ENCODE results near the gene TENM3. TPM values are rescaled to one million over a fixed set of nuclear protein-coding genes. Genes with fewer than 3 reads are reported as not detected.

The TENM3 gene
- total RNA-seq, 1 donor from 2014 or later: 2.8 TPM

DNA sequence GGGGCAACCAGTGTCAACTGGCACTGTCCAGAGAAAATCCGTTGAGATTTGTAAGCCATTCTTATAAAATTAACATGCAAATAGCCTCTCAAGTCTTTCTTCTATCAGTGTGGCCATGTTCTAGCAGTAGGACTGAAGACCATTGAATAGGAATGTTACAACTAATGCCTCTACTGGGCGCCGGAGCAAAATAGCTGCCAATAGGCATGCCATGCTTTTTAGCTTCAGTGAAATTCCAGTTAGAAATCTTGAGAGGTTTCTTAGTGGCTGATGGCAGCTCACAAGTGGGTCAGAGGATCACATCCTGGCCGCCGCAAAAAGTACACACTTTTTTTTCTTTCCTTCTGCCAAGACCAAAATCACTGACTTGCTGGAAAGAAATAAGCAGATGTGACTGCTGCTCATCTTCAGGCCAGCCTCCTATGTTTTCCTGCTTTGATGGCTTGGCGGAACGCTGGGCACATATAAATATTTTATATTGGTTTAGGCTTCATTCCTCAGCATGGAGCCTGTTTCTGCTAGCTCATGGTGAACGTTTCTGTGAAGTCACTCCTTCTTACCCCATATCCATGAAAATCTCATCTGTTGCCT is 293.1 kb downstream of the TENM3 start:
- Histone ChIP-seq H3K4me3 (no peak overlapping the region), H3K9me3 (no peaks in the 10 kb centered on the region), H3K27me3 (no peaks in the 10 kb centered on the region), H3K4me1 (peaks cover 0 to 3% of the 10 kb centered on the region in 2 donors), H3K36me3 (no peaks in the 10 kb centered on the region), H3K27ac (no peak overlapping the region)
- TF ChIP-seq, protein P1, sequence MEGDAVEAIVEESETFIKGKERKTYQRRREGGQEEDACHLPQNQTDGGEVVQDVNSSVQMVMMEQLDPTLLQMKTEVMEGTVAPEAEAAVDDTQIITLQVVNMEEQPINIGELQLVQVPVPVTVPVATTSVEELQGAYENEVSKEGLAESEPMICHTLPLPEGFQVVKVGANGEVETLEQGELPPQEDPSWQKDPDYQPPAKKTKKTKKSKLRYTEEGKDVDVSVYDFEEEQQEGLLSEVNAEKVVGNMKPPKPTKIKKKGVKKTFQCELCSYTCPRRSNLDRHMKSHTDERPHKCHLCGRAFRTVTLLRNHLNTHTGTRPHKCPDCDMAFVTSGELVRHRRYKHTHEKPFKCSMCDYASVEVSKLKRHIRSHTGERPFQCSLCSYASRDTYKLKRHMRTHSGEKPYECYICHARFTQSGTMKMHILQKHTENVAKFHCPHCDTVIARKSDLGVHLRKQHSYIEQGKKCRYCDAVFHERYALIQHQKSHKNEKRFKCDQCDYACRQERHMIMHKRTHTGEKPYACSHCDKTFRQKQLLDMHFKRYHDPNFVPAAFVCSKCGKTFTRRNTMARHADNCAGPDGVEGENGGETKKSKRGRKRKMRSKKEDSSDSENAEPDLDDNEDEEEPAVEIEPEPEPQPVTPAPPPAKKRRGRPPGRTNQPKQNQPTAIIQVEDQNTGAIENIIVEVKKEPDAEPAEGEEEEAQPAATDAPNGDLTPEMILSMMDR (IDR thresholded peaks at IDR 0.05): no peak
- intact Hi-C loops (cut with DNase I): no loop called here
- DNase-seq (ENCODE audit: low spot score in 2 of 2): no peak

- no peaks in the 10 kb centered on the region for H3K4me1 ChIP-seq
- no peak overlapping the region for H3K4me3 ChIP-seq
- TF ChIP-seq, protein P1 (IDR thresholded peaks at IDR 0.05): no peak
- H3K9me3 ChIP-seq: no peaks in the 10 kb centered on the region
- intact Hi-C loops (cut with DNase I): no loop called here
- no peaks in the 10 kb centered on the region for H3K27me3 ChIP-seq
- DNase-seq (ENCODE audit: low spot score in 2 of 2): no peak
- H3K36me3 ChIP-seq: no peaks in the 10 kb centered on the region
- H3K27ac ChIP-seq: no peak overlapping the region
These were observed 294.0 kb downstream of the TENM3 start for GRCh38 chr4:182537031-182537795.

DNA sequence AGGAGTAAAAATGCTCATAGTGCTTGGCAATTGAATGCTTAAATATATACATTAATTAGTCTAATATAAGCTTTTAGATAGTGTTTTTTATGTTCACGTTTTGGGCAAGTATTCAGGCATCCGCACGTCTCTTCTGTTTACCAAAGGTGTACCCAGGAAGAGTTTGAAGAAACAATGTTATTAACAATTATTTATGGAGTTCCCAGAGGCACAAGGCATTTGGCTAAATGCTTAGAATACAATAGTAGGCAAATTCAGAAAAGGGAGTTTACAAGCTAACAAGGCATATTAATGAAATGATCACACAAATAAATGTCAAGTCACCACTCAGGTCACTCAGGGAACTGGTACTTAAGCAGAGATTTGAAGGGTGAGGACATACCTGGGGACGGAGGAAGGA is 294.8 kb downstream of the TENM3 start:
- TF ChIP-seq, protein P1 (IDR thresholded peaks at IDR 0.05): no peak

GRCh38 chr4:182540496-182540895 is 297.3 kb downstream of the TENM3 start:
- Histone ChIP-seq H3K27me3 (no peaks in the 10 kb centered on the region), H3K4me3 (no peak overlapping the region), H3K27ac (no peak overlapping the region), H3K4me1 (no peaks in the 10 kb centered on the region), H3K36me3 (no peaks in the 10 kb centered on the region), H3K9me3 (no peaks in the 10 kb centered on the region)
- intact Hi-C loops (cut with DNase I): no loop called here
- no peak for DNase-seq (ENCODE audit: low spot score in 2 of 2)
- TF ChIP-seq, protein P1 (IDR thresholded peaks at IDR 0.05): no peak

More for the DNA sequence above, 294.8 kb downstream of the TENM3 start:
- H3K9me3 ChIP-seq: no peaks in the 10 kb centered on the region
- intact Hi-C loops (cut with DNase I): no loop called here
- DNase-seq (ENCODE audit: low spot score in 2 of 2): no peak
- H3K27me3 ChIP-seq: no peaks in the 10 kb centered on the region
- no peaks in the 10 kb centered on the region for H3K36me3 ChIP-seq
- H3K27ac ChIP-seq: no peak overlapping the region
- H3K4me1 ChIP-seq: no peaks in the 10 kb centered on the region
- no peak overlapping the region for H3K4me3 ChIP-seq

- intact Hi-C loops (cut with DNase I): no loop called here
- Histone ChIP-seq H3K36me3 (no peaks in the 10 kb centered on the region), H3K27me3 (no peaks in the 10 kb centered on the region), H3K4me3 (no peak overlapping the region), H3K4me1 (no peaks in the 10 kb centered on the region), H3K9me3 (no peaks in the 10 kb centered on the region), H3K27ac (no peak overlapping the region)
- TF ChIP-seq, protein P1 (IDR thresholded peaks at IDR 0.05): no peak
- DNase-seq (ENCODE audit: low spot score in 2 of 2): no peak
These were observed 304.2 kb downstream of the TENM3 start for GRCh38 chr4:182547435-182547834.

Measured in ascending aorta (tissue), 2 donors.